Measurements from ENCODE around the gene IPO13.

DNA sequence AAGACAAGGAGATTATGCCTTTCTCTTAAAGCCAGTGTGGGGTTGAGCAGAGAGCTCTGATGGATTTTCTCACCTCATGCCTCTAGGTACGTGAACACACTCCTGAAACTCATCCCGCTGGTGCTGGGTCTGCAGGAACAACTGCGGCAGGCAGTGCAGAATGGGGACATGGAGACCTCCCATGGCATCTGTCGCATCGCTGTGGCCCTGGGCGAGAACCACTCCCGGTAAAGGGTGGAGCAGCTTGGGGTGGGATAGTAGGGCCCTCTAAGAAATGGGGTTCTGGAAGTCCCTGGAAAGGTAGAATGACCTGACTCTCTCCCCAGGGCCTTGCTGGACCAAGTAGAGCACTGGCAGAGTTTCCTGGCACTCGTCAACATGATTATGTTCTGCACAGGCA, 9.5 kb downstream of the IPO13 start:
- no peak for TF ChIP-seq POLR2AphosphoS5 (IDR thresholded peaks at IDR 0.05; ENCODE audit: insufficient read depth in 1 of 2, low read depth in 1 of 2)
- no peak for TF ChIP-seq POLR2A (IDR thresholded peaks at IDR 0.05)

Measured in vagina (tissue), 2 donors.